IMR-90 (cell line): ENCODE results near the gene TEX44. TPM values are rescaled to one million over a fixed set of nuclear protein-coding genes. Genes with fewer than 3 reads are reported as not detected.

Experiments used
- ATAC-seq: fragments of 200-7000 bp; cut with Tn5 transposase; 2 replicates; pipeline ENCODE4 v1.9.1; 2020; ENCODE audit warnings: low read depth, mild to moderate bottlenecking, moderate library complexity
- BruUV-seq: library from RNA; stranded (reverse); fragments of 400-500 nt; replicated peaks from 2 replicates; lab custom pipeline; 2021; lab: Mats Ljungman, UMichigan
- CTCF ChIA-PET: fragments of 300-600 bp; formaldehyde crosslinking; extraction: SDS; loops from one replicate; lab custom pipeline; 2021; ENCODE audit warnings: antibody characterized with exemption; lab: Yijun Ruan, JAX
- POLR2A ChIA-PET: fragments of 300-600 bp; sonication (Branson Sonifier 250); formaldehyde crosslinking; loops from one replicate; lab custom pipeline; 2022; ENCODE audit warnings: antibody characterized with exemption; ENCODE audit not compliant: unreplicated experiment; lab: Charles Lee
- DNase-seq: peaks from one replicate; pipeline ENCODE4 v3.0.0; 2013
- H2AFZ ChIP-seq: replicated peaks from 2 replicates; pipeline ENCODE3; 2013; ENCODE audit warnings: low read length, mild to moderate bottlenecking; ENCODE audit not compliant: poor library complexity
- H2AK5ac ChIP-seq: 2 replicates; pipeline ENCODE4 v1.6.1; 2013; ENCODE audit warnings: low read depth, low read length, inconsistent platforms
- H2AK9ac ChIP-seq: replicated peaks from 2 replicates; pipeline ENCODE3; 2013; ENCODE audit warnings: mild to moderate bottlenecking, low read depth, low read length, moderate library complexity; ENCODE audit not compliant: poor library complexity
- H2BK120ac ChIP-seq: 2 replicates; pipeline ENCODE4 v1.6.1; 2013; ENCODE audit warnings: low read depth, low read length, inconsistent platforms
- H2BK15ac ChIP-seq: 3 replicates; pipeline ENCODE4 v1.6.1; 2013; ENCODE audit warnings: low read depth, low read length, inconsistent platforms
- H2BK20ac ChIP-seq: 2 replicates; pipeline ENCODE4 v1.6.1; 2013; ENCODE audit warnings: low read depth, mild to moderate bottlenecking, inconsistent platforms, low read length, moderate library complexity
- H2BK5ac ChIP-seq: 2 replicates; pipeline ENCODE4 v1.6.1; 2013; ENCODE audit warnings: mild to moderate bottlenecking, low read depth, low read length, inconsistent platforms; ENCODE audit not compliant: poor library complexity, severe bottlenecking
- H3K14ac ChIP-seq: replicated peaks from 2 replicates; pipeline ENCODE4 v1.6.1; 2013; ENCODE audit warnings: low read depth, low read length, inconsistent platforms
- H3K18ac ChIP-seq: 2 replicates; pipeline ENCODE4 v1.6.1; 2013; ENCODE audit warnings: low read depth, low read length, control low read depth
- H3K23ac ChIP-seq: 2 replicates; pipeline ENCODE4 v1.6.1; 2013; ENCODE audit warnings: low read depth, low read length, inconsistent platforms
- H3K27ac ChIP-seq: 2 replicates; pipeline ENCODE4 v1.5.1; 2013; ENCODE audit warnings: mild to moderate bottlenecking, control low read depth, low read length; ENCODE audit not compliant: insufficient read depth
- H3K27me3 ChIP-seq: 2 replicates; pipeline ENCODE4 v1.6.1; 2013; ENCODE audit warnings: low read length; ENCODE audit not compliant: control insufficient read depth, insufficient read depth
- H3K36me3 ChIP-seq: 2 replicates; pipeline ENCODE4 v1.6.1; 2013; ENCODE audit warnings: low read length, mixed read lengths; ENCODE audit not compliant: control insufficient read depth, insufficient read depth
- H3K4ac ChIP-seq: 2 replicates; pipeline ENCODE4 v1.6.1; 2013; ENCODE audit warnings: low read depth, low read length, inconsistent platforms
- H3K4me1 ChIP-seq: 2 replicates; pipeline ENCODE4 v1.6.1; 2013; ENCODE audit warnings: low read length, mixed read lengths; ENCODE audit not compliant: control insufficient read depth, insufficient read depth
- H3K4me2 ChIP-seq: 2 replicates; pipeline ENCODE4 v1.6.1; 2013; ENCODE audit warnings: low read depth, mild to moderate bottlenecking, control low read depth, low read length, moderate library complexity
- H3K4me3 ChIP-seq: 2 replicates; pipeline ENCODE4 v1.5.1; 2013; ENCODE audit warnings: low read depth, mild to moderate bottlenecking, control low read depth, low read length, moderate library complexity; ENCODE audit not compliant: insufficient read depth
- H3K56ac ChIP-seq: 2 replicates; pipeline ENCODE4 v1.6.1; 2013; ENCODE audit warnings: low read length, inconsistent platforms; ENCODE audit not compliant: insufficient read depth; ENCODE audit errors: extremely low read depth
- H3K79me1 ChIP-seq, 2 experiments: 2 replicates each; pipeline ENCODE4 v1.6.1; 2013; ENCODE audit warnings: low read length in 2 of 2, inconsistent platforms in 1 of 2, low read depth in 1 of 2
- H3K9ac ChIP-seq: 2 replicates; pipeline ENCODE4 v1.6.1; 2013; ENCODE audit warnings: low read depth, low read length, control low read depth
- H3K9me1 ChIP-seq: 2 replicates; pipeline ENCODE4 v1.6.1; 2013; ENCODE audit warnings: low read length, inconsistent platforms; ENCODE audit not compliant: insufficient read depth
- H3K9me3 ChIP-seq: 2 replicates; pipeline ENCODE4 v1.6.1; 2013; ENCODE audit warnings: low read length; ENCODE audit not compliant: control insufficient read depth, insufficient read depth
- H4K20me1 ChIP-seq: 2 replicates; pipeline ENCODE4 v1.6.1; 2013; ENCODE audit warnings: low read length, inconsistent platforms; ENCODE audit not compliant: insufficient read depth
- H4K5ac ChIP-seq: 2 replicates; pipeline ENCODE4 v1.6.1; 2013; ENCODE audit warnings: mild to moderate bottlenecking, low read depth, low read length, control low read depth
- H4K8ac ChIP-seq, 2 experiments: 2 replicates each; pipeline ENCODE4 v1.6.1; 2013; ENCODE audit warnings: low read depth in 2 of 2, low read length in 2 of 2, control low read depth in 1 of 2, inconsistent platforms in 1 of 2
- H4K91ac ChIP-seq: 2 replicates; pipeline ENCODE4 v1.6.1; 2013; ENCODE audit warnings: low read depth, low read length, inconsistent platforms; ENCODE audit not compliant: insufficient read depth
- BHLHE40 ChIP-seq: fragments of 150-350 bp; IDR thresholded peaks from 2 replicates; pipeline ENCODE4 v1.6.1; 2016; ENCODE audit warnings: mild to moderate bottlenecking, low read depth, low read length
- MAFK ChIP-seq: IDR thresholded peaks from 2 replicates; pipeline ENCODE4 v1.6.1; 2012; ENCODE audit warnings: low read depth, low read length, improper control_type of control experiment
- MAZ ChIP-seq: IDR thresholded peaks from 2 replicates; pipeline ENCODE4 v1.6.1; 2012; ENCODE audit warnings: low read depth, mild to moderate bottlenecking, low read length, improper control_type of control experiment, moderate library complexity, borderline replicate concordance
- MXI1 ChIP-seq: IDR thresholded peaks from 2 replicates; pipeline ENCODE4 v1.6.1; 2012; ENCODE audit warnings: low read depth, mild to moderate bottlenecking, low read length, moderate library complexity, borderline replicate concordance
- RFX5 ChIP-seq: IDR thresholded peaks from 2 replicates; pipeline ENCODE4 v1.8.0; 2012; ENCODE audit warnings: low read depth, mild to moderate bottlenecking, low read length, moderate library complexity
- WGBS, 2 experiments: methylation state at CpG; one replicate each; pipeline versions ENCODE4 v1.1.5 to v1.1.7; 2013; ENCODE audit warnings: missing lambda C conversion rate in 2 of 2; ENCODE audit not compliant: insufficient read length in 1 of 2; ENCODE audit errors: extremely low coverage in 2 of 2; 5-methylcytosine and 5-hydroxymethylcytosine counted together
- dilution Hi-C: fragments of 300-500 bp; cut with HindIII; formaldehyde crosslinking; loops from one replicate; pipeline ENCODE4 v1.14.3; 2018; ENCODE audit warnings: low sequenced_read_pairs; ENCODE audit not compliant: unreplicated experiment
- in situ Hi-C: fragments of 300-500 bp; cut with MboI; formaldehyde crosslinking; loops from 3 replicates; pipeline ENCODE4 v1.14.3; 2019; ENCODE audit warnings: low sequenced_read_pairs, inconsistent platforms, mixed read lengths
- intact Hi-C: fragments of 100-400 bp; cut with micrococcal nuclease; formaldehyde crosslinking; loops from 2 replicates; pipeline ENCODE4 v1.10.0; 2022
- polyA plus RNA-seq, 3 experiments: library from polyadenylated mRNA; depleted of rRNA; stranded (reverse); fragments of >200 nt; gene quantifications; 2 replicates each; pipeline ENCODE4 v1.2.3, GENCODE V29; 2012; ENCODE audit warnings: low replicate concordance in 1 of 3
- total RNA-seq: library from RNA; depleted of rRNA; stranded (reverse); fragments of >200 nt; gene quantifications from 2 replicates; pipeline ENCODE4 v1.2.3, GENCODE V29; 2012
- TF ChIP-seq, protein P1 (sequence below): fragments of 150-350 bp; IDR thresholded peaks from 2 replicates; pipeline ENCODE4 v1.6.1; 2017; ENCODE audit warnings: mild to moderate bottlenecking, antibody characterized with exemption, low read length, low read depth

The TEX44 gene
- total and polyA plus RNA-seq, 2 of the 4 experiments (the other 2 are of a cell fraction) = not detected

DNA sequence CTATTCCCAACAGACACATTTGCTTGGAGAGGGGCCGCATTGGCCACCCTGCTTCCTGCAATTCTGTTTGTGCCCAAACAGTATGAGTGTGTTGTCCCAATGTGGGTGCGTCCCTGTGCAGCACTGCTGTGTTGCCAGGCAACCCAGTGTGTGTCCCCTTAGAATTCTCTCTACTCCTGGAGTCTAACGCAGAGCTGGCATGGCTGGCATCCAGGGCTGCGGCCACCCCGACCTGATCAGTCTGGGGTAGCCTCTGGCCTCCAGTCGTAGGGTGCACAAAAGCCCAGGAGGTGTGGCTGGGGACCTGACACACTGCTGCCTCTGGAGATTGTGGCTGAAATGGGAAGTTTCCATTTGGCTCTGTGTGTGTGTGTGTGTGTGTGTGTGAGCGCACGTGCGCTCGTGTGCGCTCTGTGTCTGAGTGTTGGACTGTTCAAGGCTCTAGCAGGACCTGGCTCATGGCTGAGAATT, 48.0 kb downstream of the TEX44 start:
- Histone ChIP-seq H3K18ac (peak overlapping the region; percentile 80; the same call in 1 of the 2 replicates), H3K27me3 (no peaks in the 10 kb centered on the region), H3K79me1 (no peaks in the 10 kb centered on the region), H3K23ac (no peak overlapping the region), H4K91ac (no peak overlapping the region; the same call in 1 of the 2 replicates), H3K9me1 (peaks cover 15% of the 10 kb centered on the region; the same call in 1 of the 2 replicates), H2AK5ac (peak overlapping the region; percentile 60; the same call in 1 of the 2 replicates), H2BK15ac (peak overlapping the region; percentile 54; the same call in 1 of the 3 replicates), H3K4me3 (no peak overlapping the region), H3K9ac (no peak overlapping the region), H3K4me1 (peaks cover 13% of the 10 kb centered on the region), H4K8ac (peak overlapping the region in 1 of 2 experiments; percentile 79; a peak in 1 of 4 replicates), H2BK5ac (no peak overlapping the region), H2AFZ (peak overlapping the region; percentile 69), H3K56ac (no peak overlapping the region), H2BK120ac (peak overlapping the region; percentile 56; the same call in 1 of the 2 replicates), H3K14ac (peak overlapping the region; percentile 6; the same call in 1 of the 2 replicates), H3K27ac (peak overlapping the region; percentile 47; the same call in 1 of the 2 replicates), H3K4me2 (no peak overlapping the region), H3K4ac (peak overlapping the region; percentile 64), H2AK9ac (peak overlapping the region; percentile 2), H4K5ac (peak overlapping the region; percentile 89; the same call in 1 of the 2 replicates), H3K36me3 (no peaks in the 10 kb centered on the region), H2BK20ac (peak overlapping the region; percentile 24; the same call in 1 of the 2 replicates), H4K20me1 (no peaks in the 10 kb centered on the region), H3K9me3 (no peaks in the 10 kb centered on the region)
- CTCF ChIA-PET = no interaction called here
- in situ Hi-C loops (no loop called here), dilution Hi-C loops (no loop called here), intact Hi-C loops (no loop called here)
- no TSS peak for BruUV-seq
- WGBS, 2 experiments = 40% methylated on average over 3 of the region's 11 CpGs; no CpG with 5 or more reads in 1 of the 2 experiments
- POLR2A ChIA-PET = interaction anchor here (0.5 kb wide), 1 partner anchor 13 kb away, joined by 10 read pairs; no protein-coding TSS in a partner anchor
- TF ChIP-seq MAFK (no peak), RFX5 (no peak), MAZ (no peak), MXI1 (no peak), BHLHE40 (peak; percentile 52; the same call in 1 of the 2 replicates)
- TF ChIP-seq, protein P1, sequence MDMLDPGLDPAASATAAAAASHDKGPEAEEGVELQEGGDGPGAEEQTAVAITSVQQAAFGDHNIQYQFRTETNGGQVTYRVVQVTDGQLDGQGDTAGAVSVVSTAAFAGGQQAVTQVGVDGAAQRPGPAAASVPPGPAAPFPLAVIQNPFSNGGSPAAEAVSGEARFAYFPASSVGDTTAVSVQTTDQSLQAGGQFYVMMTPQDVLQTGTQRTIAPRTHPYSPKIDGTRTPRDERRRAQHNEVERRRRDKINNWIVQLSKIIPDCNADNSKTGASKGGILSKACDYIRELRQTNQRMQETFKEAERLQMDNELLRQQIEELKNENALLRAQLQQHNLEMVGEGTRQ = no peak
- no peak for ATAC-seq
- no peak for DNase-seq
